HG02981 (cell line): ENCODE measurements around the gene OR8B3.
"Not testable (repeated sequence)": the region's sequence is repeated elsewhere in the genome, so short reads cannot be mapped to it uniquely, and the experiment has no call there.

ENCODE experiments used
- ATAC-seq: cut with Tn5 transposase; IDR thresholded peaks from one replicate; pipeline ENCODE4 v1.9.1; 2021; ENCODE audit warnings: mild to moderate bottlenecking, moderate library complexity; ENCODE audit not compliant: unreplicated experiment

The OR8B3 gene, protein sequence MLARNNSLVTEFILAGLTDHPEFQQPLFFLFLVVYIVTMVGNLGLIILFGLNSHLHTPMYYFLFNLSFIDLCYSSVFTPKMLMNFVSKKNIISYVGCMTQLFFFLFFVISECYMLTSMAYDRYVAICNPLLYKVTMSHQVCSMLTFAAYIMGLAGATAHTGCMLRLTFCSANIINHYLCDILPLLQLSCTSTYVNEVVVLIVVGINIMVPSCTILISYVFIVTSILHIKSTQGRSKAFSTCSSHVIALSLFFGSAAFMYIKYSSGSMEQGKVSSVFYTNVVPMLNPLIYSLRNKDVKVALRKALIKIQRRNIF

DNA sequence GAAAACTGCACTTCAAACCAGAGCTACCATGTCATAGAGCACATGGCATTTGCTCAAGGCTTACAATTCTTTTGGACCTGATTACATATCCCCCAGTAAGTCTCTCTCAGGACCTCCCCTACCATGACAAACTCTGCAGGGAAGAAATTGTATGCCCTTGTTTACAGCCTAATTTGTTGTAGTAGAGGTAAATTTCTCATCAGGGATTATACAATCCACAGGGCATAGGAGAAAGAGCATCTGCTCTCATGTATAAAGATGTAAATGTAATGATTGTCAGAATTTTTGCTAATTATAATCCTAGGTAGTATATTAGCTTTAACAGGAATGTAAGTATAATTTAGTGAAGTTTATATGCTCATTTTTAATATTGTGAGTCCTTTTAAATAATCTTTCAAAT lies at the start of gene OR8B3:
Gene OR8B3, minus strand, starts transcription at position 101 of the 400 bp plus-strand sequence. CDS start 1,673 bp downstream, outside the sequence.
- no peak for ATAC-seq

DNA sequence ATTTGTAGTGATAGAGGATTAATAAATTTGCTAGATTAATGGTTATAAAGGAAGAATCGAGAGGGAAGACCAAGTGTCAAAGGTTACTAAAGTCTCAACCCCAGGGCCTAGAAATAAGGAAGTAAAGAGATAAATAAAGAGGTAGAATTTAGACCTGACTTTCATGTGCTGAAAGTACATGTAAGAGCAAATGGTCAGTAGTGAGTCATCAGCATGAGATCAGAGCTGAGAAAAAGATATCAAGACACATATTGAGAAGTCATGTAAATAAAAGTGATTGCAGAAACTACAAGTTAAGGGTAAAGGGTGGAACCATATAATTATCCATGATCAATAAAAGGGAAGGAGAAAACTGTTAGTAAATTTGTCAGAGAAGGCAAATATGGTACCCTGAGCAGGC lies 48.1 kb upstream of the OR8B3 start:
- no peak for ATAC-seq

DNA sequence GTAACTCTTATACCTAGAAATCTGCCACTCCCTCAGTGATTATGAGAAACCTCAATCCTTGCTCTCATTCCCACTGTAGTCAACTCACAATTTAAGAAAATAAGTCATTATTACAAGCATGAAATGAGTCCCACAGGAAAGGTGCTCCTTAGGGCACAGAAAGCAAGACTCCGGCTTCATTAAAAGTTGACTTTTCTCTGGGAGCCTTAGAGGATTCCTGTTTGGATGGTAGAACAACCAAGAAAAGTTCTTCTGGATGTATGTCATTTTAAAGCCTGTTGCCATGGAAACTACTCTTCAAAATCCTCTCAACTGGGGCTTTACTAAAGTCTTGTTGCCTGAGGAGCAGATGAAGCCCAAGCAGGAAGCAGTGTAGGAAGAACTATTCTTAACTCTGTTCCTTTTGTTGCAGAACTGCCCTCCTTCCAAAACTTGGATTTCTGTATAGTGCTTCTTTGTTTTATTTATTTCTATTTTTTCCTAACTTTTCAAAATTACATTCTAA lies 46.9 kb upstream of the OR8B3 start, which contains the start of gene OR8B8:
Gene OR8B8, minus strand, starts transcription at position 51 of the 505 bp plus-strand sequence. CDS start 4,611 bp downstream, outside the sequence.
- ATAC-seq, result no peak

DNA sequence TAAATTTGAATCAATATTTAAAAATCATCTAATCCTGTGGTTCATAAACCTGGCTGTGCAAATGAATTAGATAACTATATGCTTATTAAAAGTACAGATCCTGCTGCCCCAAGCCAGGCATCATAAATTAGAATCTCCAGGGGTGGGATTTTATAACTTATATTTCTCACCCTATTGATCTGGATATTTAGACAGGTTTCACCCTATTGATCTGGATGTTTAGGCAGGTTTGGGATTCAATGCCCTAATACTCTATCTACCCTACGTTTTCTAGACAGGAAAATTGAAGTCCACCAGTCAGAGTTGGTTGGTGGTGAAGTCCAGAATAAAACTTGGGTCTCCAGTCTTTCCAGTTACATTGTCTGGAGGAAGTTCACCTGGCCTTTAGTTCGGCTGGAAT lies 44.0 kb upstream of the OR8B3 start:
- ATAC-seq, result no peak

DNA sequence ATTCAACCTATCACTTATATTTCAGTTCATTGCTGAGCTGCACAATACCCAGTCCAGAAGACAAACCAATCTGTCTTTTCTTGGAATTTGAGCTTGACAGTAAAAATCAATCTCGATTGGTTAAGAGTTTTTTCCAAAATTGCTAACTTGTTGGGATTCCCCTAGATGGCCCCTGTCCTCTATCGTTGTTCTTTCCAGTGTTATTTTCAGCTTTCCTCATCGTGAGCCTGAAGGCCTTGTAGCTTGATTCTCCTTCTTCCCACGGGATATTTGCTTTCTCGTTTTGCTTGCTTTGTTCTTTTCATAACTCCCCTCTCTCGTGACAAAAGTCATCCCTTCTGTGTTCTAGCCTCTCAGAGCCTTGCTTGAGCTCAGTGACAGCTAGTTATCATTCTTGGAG lies 43.6 kb upstream of the OR8B3 start:
- no peak for ATAC-seq

DNA sequence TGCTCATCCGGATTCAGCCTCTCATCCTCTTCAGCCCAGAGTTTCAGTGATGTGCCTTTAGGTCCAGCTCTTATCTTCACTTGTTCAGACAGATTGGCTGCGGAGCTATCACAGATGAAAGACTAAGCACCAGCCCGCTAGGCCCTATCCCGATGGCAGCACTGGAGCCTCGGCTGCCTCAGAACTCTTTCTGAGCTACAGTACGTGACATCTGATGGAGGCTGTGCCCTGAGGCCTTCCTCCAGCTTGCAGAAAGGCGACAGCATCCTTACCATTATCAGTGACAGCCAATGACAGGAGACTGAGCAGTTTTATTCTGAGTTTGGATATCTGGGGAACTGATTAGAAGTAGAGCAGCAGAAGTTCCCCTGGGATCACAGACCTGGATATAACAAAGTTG lies 42.7 kb upstream of the OR8B3 start:
- no peak for ATAC-seq

DNA sequence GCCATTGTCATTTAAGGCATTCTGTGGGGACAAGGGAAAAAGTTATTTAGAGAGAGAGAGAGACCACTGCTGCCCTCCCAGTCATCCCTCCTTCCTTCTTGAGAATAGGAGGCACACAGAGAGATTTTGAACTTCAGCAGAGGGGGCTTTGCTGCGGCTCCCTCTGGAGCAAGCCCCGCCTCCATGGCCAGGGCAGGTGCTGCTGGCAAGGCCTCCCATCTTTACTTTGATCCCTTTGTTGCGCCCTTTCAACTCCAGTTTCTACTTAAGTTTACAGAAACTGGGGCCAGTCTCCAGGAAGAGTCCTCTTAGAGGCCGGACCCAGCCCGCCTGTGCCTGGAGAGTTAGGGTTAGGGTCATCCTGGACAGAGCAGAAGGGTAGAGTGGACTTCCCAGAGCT lies 42.3 kb upstream of the OR8B3 start:
- no peak for ATAC-seq

DNA sequence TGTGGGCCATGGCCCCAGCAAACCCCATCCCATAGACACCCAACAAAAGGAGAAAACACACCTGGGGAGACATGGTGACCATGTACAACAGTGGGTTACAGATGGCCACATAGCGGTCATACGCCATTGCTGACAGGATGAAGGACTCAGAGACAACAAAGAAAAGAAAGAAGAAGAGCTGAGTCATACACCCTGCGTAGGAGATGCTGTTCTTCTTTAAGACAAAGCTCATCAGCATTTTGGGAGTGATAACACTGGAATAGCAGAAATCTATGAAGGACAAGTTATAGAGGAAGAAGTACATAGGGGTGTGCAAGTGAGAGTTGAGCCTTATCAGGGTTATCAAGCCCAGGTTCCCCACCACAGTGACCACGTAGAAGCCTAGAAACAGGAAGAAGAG lies 41.8 kb upstream of the OR8B3 start:
- no peak for ATAC-seq

DNA sequence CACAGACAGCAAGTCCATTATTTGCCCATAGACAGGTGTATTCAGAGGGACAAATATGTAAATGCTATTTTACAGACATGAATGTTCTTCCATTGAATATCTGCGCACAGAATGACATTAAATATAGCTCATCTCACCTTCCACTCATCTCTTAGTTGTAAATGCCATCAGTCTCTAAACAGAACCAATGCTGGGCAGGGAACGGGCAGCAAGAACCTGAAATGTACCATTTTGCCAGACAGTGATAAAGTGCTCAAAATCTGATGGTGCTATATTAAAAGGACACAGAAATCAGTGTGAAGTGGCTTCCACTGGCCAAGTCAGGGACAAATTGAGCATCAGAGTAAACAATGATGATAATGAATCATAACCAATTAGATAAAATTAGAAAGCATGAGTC lies 35.9 kb upstream of the OR8B3 start:
- no peak for ATAC-seq

DNA sequence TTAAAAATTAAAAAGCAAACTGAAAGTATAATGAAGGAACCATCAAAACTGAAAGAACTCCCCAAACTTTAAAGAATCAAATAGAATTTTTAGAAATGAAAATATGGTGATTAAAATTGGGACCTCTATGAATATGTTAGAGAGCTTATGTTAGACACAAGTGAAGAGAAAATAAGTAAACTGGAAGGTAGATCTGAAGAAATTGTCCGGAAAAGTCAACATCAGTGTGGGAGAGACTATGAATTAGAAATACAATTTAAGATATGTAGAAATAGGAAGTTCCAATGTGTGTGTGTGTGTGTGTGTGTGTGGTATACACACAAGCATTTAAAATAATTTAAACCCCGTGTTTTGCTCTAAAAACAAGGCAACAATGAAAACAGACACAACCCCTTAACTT lies 30.8 kb upstream of the OR8B3 start:
- ATAC-seq, result no peak

DNA sequence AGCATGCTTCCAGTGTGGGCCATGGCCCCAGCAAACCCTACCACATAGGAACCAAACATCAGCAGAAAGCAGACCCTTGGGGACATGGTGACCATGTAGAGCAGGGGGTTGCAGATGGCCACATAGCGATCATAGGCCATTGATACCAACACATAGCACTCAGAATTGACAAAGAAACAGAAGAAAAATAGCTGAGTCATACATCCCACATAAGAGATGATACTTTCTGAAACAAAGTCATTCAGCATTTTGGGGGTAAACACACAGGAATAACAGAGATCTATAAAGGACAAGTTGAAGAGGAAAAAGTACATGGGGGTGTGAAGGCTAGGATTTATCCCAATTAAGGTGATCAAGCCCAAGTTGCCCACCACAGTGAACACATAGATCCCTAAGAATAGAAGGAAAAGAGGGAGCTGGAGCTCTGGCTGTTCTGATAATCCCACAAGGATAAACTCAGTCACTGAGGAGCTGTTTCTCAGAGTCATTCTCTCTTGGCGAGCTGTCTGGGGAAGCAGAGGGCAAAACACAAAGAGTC lies 25.6 kb upstream of the OR8B3 start, which contains the start of gene OR8B4:
Gene OR8B4, minus strand, starts transcription at position 488 of the 538 bp plus-strand sequence. Its CDS starts 0 bp downstream, at position 488.
- no peak for ATAC-seq

DNA sequence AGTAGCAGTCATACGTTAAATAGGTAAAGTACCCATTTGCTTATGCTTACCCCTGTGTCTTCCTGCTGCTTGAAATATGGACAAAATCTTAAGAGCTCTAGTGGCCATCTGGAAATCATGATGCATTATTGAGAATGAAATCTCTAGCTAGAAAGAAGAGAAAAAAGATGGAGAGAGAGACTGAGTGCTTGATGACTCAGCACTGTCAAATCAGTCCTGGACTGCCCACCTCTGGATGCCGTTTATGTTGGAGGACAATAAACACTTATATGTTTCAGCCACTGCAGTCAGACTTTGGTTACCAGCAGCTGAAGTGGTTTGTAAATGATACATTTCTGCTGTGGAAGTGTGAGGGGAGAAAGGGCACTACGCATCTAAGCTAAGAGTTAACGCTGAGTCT lies 22.2 kb upstream of the OR8B3 start:
- no peak for ATAC-seq

DNA sequence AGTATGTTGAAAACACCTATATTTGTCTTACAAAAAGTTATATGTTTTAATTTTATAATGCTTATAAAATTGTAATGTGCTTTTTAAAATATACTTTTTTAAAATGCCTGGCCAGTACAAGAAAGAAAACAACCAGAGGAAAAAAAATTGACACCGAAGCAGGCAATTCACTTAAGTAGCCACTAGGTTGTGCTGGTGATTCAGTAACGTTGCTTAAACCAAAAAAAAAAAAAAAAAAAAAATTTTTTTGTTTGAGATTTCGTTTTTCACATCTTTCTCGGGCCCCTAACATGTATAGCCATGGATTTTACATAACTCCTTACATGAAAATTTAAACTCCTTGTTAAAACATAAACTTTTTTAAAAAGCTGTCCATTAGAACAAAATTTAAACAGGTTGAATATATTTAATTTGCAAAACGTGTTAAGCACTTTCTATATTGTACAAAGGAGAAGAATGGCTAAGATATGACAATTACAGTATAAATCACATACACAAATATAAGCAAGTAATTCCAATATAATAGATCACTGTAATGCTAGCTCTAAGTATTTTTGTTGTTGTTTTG lies 16.6 kb upstream of the OR8B3 start:
- ATAC-seq, result no peak

DNA sequence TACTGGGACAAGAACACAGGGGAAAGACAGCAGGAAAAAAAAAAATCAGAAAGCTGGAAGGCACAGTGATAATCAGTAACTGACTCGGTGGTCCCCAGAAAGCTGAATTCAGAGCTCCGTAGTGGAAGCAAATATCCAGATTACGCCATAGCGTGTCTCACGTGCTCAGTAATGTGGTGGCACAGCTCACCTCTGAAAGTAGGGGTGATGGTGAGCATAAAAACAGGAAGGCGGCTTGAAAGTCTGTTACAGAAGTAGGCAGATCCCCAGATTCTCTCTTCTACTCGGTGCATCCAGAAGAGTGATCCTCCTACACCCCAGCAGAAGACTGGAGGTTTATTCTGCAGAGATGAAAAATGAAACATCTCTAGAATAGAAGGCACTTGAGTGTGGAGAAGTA lies 11.1 kb upstream of the OR8B3 start:
- no peak for ATAC-seq

DNA sequence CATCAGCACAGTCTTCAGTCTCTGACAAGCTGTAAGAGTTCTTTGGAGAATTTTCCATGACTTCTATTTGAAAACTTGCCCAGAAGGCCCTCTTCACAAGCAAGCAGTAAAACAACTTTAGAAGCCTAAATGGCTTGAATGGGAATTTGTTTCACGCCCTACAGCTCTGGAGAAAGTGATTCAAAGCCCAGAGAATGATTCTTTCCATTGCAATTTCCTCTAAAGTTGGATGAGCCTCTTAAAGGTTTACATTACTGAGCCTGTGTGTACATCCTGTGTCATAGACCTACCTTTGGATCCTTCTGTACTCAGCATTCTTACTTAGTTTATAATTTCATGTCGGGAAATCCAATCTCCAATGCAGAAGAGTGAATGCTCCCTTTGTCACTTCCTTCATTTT lies 6.8 kb upstream of the OR8B3 start:
- ATAC-seq, result no peak

DNA sequence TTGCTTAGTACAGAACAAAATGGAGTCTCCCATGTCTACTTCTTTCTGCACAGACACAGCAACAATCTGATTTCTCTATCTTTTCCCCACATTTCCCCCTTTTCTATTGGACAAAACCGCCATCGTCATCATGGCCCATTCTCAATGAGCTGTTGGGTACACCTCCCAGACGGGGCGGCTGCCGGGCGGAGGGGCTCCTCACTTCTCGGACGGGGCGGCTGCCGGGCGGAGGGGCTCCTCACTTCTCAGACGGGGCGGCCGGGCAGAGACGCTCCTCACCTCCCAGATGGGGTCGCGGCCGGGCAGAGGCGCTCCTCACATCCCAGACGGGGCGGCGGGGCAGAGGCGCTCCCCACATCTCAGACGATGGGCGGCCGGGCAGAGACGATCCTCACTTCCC lies 4.4 kb upstream of the OR8B3 start:
- ATAC-seq, result not testable (repeated sequence)

DNA sequence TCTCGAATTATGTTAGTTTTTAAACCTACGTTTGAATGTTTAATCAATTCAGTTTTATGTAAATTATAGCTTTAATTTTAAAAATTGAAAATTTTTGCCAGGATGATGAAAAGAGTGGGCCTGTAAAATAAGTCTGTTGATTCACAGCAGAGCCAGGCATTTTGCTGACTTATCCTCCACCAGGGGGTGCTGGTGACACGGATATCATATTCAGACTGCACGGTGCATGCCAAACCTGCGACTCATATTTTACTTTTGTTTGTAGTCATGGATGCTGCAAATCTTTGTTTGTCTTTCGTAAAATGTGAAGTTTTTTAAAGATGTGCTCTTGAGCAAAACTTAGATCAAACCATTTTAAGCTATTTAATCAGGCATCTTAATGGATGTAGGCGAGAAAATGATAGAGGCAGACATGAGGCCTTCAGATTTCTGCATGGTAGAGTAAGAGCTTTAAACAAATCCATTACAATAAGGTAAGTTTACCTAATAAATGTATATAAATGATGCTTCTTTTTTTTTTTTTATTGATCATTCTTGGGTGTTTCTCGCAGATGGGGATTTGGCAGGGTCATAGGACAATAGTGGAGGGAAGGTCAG lies 3.6 kb upstream of the OR8B3 start:
- peak; percentile 95 for ATAC-seq

DNA sequence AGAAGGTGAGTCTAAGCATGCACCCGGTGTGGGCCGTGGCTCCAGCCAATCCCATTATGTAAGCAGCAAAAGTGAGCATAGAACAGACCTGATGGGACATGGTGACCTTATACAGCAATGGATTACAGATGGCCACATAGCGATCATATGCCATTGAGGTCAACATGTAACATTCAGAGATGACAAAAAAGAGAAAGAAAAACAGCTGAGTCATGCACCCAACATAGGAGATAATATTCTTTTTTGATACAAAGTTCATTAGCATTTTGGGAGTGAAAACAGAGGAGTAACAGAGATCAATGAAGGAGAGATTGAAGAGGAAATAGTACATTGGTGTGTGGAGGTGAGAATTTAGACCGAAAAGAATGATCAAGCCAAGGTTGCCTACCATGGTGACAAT lies 2.0 kb downstream of the OR8B3 start:
- ATAC-seq, result not testable (repeated sequence)

DNA sequence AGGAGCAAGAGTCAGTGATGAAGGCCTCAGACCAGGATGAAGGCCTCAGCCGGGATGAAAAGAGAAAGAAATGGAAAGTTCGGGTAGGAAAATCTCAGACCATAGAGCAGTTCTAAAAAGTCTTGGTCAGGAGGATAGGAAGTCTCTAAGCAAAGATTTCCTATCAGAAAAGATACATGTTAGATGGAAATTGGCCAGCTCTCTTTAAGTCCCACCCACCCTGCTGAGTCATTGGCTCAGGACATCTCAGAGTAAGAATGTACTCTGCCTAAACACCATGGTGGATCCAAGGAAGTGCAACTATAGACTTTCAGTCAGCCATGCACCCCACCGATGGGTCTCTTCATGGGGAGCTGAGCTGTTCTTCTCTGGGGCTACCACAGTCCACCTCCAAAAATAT lies 4.4 kb downstream of the OR8B3 start:
- no peak for ATAC-seq

DNA sequence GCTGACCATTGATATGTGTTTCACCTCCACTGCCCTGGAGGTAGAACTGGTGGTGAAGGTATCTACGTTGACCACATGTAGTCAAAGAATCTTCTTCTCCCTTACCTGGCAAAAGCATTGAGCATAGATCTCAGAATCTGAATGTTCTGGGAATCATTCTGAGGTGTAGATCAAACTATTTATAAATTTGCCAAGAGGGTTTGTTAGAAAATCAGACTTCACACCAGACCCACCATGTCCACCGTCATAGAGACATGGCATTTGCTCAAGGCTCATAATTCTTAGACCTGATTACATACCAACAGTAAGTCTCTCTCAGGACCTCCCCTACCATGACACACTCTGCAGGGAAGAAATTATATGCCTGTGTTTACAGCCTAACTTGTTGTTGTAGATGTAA lies 14.4 kb downstream of the OR8B3 start, which contains the start of gene OR8B2:
Gene OR8B2, minus strand, starts transcription at position 101 of the 400 bp plus-strand sequence. CDS start 1,156 bp downstream, outside the sequence.
- ATAC-seq, result no peak

DNA sequence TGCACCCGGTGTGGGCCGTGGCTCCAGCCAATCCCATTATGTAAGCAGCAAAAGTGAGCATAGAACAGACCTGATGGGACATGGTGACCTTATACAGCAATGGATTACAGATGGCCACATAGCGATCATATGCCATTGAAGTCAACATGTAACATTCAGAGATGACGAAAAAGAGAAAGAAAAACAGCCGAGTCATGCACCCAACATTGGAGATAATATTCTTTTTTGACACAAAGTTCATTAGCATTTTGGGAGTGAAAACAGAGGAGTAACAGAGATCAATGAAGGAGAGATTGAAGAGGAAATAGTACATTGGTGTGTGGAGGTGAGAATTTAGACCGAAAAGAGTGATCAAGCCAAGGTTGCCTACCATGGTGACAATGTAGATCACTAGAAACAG lies 16.0 kb downstream of the OR8B3 start:
- ATAC-seq, result not testable (repeated sequence)

DNA sequence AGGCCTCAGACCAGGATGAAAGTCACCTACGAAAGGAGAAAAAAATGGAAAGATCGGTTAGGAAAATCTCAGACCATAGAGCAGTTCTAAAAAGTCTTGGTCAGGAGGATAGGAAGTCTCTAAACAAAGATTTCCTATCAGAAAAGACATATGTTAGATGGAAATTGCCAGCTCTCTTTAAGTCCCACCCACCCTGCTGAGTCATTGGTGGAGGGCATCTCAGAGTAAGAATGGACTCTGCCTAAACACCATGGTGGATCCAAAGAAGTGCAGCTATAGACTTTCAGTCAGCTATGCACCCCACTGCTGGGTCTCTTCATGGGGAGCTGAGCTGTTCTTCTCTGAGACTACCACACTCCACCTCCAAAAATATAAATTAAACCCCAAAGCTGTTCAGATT lies 18.2 kb downstream of the OR8B3 start:
- no peak for ATAC-seq
